Body of pancreas (tissue), 4 donors: ENCODE results near the gene SLC38A10.

Source experiments
- CTCF ChIP-seq, 7 experiments: fragments of 450-650 bp in 4 of 7; fragments of 200-600 bp in 3 of 7; sonication (generic) in 3 of 7; IDR thresholded peaks; one replicate each; pipeline ENCODE4 v1.5.1; 2016 to 2019; ENCODE audit warnings: antibody characterized with exemption in 7 of 7
- POLR2A ChIP-seq, 3 donors: fragments of 450-650 bp; IDR thresholded peaks; one replicate each; pipeline ENCODE4 v1.6.1; 2016; ENCODE audit warnings: antibody characterized with exemption in 3 of 3, mild to moderate bottlenecking in 2 of 3

- TF ChIP-seq CTCF (IDR thresholded peaks at IDR 0.05) (no peak), POLR2A (IDR thresholded peaks at IDR 0.05) (no peak)
Observed at GRCh38 chr17:81323411-81323868, 28.3 kb upstream of the SLC38A10 start.
